ENCODE data around the gene ZNF286A.

GRCh38 chr17:15660077-15660476 lies 39.5 kb upstream of the ZNF286A start:
- TF ChIP-seq, protein P1, sequence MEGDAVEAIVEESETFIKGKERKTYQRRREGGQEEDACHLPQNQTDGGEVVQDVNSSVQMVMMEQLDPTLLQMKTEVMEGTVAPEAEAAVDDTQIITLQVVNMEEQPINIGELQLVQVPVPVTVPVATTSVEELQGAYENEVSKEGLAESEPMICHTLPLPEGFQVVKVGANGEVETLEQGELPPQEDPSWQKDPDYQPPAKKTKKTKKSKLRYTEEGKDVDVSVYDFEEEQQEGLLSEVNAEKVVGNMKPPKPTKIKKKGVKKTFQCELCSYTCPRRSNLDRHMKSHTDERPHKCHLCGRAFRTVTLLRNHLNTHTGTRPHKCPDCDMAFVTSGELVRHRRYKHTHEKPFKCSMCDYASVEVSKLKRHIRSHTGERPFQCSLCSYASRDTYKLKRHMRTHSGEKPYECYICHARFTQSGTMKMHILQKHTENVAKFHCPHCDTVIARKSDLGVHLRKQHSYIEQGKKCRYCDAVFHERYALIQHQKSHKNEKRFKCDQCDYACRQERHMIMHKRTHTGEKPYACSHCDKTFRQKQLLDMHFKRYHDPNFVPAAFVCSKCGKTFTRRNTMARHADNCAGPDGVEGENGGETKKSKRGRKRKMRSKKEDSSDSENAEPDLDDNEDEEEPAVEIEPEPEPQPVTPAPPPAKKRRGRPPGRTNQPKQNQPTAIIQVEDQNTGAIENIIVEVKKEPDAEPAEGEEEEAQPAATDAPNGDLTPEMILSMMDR (IDR thresholded peaks at IDR 0.05) = no peak
- no peak for TF ChIP-seq POLR2A (IDR thresholded peaks at IDR 0.05)

Measured in testis (tissue), 2 donors.